HG02623 (cell line): ENCODE data around the gene USF1.
"Not testable (repeated sequence)": the region's sequence is repeated elsewhere in the genome, so short reads cannot be mapped to it uniquely, and the experiment has no call there.

ENCODE experiments used
- ATAC-seq: cut with Tn5 transposase; IDR thresholded peaks from one replicate; pipeline ENCODE4 v1.9.1; 2021; ENCODE audit warnings: moderate library complexity; ENCODE audit not compliant: unreplicated experiment

USF1 gene

GRCh38 chr1:161019751-161020495 is 25.9 kb downstream of the USF1 start:
- ATAC-seq, result no peak

- ATAC-seq, result not testable (repeated sequence)
Observed at GRCh38 chr1:161019111-161019660, 26.6 kb downstream of the USF1 start.

DNA sequence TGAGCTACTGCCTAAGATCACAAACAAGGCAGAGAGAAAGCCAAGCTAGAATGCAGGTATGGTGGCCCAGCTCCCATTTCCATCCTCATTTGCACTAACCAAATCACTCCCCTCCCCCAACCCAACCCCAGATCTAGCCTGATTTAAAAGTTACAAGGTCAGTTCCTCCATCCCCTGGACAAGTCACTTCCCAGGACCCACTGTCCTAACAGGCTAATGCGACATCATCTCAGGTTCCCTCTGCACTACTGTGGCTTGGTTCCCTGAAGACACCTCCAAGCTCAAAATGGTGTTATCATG is 27.2 kb downstream of the USF1 start:
- no peak for ATAC-seq

GRCh38 chr1:161017756-161018630 is 27.8 kb downstream of the USF1 start:
- ATAC-seq, result no peak

GRCh38 chr1:161017181-161017580 is 28.6 kb downstream of the USF1 start:
- not testable (repeated sequence) for ATAC-seq

DNA sequence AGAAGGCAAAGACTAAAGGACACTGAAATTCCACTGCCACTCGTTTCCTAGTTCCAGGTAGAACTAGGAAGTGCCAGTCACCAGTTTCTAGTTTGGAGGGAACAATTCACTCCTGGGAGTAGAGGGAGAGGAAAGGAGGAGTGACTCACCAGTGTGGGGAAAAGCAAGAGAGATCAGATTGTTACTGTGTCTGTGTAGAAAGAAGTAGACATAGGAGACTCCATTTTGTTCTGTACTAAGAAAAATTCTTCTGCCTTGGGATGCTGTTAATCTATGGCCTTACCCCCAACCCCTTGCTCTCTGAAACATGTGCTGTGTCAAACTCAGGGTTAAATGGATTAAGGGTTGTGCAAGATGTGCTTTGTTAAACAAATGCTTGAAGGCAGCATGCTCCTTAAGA is 29.1 kb downstream of the USF1 start:
- not testable (repeated sequence) for ATAC-seq

DNA sequence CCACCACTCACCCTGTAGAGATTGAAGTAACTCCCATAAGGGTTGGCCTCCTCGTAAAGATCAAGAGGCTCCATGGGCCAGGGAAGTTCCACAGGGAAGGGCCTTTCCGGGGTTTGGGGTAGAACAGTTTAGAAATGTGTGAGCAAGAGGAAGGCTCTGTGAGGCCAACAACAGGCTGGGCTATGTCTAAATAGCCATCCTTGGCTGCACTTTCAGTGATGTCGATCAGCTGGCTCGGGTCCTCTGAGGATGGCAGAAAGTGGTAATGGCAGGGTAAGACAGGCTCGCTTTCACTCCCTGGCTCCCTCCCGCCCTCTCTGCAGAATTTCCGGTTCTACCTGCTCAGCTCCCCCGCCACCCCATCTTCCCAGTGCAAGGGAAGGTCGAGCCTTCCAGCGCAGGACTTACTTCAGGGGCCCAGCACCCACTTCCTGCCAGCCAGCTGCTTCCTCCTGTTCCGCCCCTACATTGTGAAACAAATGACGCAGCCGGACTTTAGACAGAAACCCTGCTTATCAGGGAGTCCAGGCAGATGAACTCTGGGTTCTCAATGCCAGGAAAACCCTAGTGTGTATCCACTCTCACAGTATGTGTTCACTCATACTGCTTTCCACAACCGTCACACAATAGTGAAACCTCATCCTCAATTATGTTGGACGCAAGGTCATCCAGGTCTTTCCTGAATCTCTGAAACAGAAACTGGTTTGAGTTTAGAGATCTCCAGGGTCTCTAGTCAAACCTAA is 32.1 kb downstream of the USF1 start:
- peak; percentile 84 for ATAC-seq

DNA sequence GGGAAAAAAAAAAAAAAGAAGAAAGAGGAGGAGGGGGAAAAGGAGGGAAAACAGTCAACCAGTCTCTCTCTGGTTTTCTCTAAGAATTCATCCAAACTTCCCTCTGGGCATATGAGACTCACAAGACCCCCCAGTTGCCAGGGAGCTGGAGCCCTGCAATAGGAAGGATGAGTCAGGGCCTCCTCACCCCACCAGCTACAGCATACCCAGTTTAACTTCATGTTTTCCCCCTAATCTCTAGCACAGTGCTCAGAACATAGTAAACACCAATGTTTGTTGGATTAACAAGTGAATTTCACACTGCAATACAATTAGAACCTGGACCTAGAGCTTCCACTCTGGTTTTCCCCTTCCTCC is 32.7 kb downstream of the USF1 start:
- ATAC-seq, result no peak

DNA sequence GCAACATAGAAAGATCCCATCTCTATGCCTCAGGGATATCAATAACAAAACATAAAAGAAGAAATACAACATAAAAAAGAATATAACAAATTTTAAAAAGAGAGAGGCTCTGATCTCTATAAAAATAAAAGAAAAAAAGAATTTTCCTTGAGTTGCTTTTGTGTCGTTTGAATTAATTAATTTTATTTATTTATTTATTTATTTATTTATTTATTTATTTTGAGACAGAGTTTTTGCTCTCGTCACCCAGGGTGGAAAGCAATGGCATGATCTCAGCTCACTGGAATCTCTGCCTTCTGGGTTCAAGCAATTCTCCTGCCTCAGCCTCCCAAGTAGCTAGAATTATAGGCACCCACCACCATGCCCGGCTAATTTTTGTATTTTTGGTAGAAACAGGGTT is 33.4 kb downstream of the USF1 start:
- no peak for ATAC-seq

GRCh38 chr1:161009602-161010211 is 36.1 kb downstream of the USF1 start:
- ATAC-seq, result no peak

GRCh38 chr1:161008869-161009510 is 36.8 kb downstream of the USF1 start:
- ATAC-seq, result no peak

DNA sequence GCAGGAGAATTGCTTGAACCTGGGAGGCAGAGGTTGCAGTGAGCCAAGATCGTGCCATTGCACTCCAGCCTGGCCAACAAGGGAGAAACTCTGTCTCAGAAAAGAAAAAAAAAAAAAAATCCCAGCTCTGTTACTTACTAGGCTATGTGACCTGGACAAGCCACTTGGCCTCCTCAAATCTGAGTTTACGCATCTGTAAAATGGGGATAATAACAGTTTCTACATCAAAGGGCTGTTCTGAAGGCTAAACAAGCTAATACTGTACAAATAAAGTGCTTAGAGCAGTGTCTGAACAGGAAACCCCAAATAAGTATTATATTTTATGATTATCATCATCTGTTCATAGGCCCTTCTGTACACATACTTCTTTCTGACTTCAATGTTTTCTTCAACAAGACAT is 38.4 kb downstream of the USF1 start:
- ATAC-seq, result no peak

DNA sequence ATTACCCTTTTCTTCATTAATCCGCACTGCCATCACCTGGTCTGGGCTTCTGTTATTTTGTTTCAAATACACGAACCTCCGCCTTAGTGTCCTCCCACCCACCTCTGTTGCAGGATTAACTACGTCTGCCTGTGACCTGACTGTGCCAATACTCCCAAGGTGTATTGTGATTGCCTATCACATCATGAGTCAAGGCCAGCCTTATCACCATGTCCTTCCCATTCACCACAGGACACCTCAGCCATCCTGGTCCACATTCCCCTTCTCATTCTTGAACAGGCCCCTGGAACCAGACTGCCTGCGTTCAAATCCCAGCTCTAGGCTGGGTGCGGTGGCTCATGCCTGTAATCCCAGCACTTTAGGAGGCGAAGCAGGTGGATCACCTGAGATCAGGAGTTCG is 39.2 kb downstream of the USF1 start:
- ATAC-seq, result no peak

DNA sequence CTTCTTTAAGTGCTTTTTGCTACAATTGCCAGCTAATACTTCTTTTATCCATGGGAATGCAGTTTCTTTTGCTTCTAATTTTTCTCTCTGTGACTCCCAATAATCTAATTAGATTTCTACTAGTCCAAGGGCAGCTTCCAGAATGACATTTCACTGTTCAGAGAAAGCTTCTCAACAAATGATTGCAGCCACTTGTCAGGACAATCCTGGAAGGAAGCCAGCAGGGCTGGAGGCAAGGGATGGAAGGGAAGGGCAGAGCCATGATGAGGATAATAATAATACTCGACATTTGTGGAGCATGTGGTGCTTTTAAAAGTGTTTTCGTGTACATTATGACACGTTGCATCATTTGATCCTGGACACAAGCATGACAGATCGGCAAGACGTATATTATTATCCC is 44.3 kb downstream of the USF1 start:
- ATAC-seq, result no peak

DNA sequence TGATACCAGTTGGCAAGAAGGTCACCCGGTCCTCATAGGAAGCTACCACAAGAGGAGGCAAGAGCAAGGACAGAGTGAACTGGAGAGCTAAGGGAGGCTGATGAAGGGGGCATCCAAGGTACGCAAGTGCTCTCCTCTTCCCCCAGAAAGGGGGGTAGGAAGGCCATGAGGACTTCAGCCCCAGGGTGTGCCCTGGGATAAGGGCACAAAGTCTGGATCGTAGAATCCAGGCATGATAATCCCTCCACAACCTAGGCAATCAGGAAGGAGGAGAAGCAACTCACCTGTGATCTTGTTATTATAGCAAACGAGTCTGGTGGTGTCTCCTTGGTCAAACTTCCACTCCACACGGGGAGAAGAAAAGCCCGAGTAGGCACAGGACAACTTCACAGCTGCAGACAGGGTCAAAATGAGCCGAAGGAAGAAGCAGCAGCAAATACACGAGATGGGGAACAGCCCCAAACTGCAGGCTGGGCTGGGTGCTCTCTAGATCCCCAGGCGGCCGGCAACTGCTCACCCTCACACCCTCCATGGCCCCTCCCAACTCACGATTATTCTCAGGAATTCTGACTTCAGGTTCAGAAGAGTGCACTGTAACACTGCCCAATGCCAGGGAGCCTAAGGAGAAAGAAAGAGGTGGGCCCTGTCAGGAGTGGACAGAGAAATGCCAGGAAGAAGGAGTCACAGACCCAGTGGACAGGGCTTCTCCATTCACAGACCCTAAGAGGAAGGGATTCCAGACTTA is 44.9 kb downstream of the USF1 start:
- no peak for ATAC-seq

DNA sequence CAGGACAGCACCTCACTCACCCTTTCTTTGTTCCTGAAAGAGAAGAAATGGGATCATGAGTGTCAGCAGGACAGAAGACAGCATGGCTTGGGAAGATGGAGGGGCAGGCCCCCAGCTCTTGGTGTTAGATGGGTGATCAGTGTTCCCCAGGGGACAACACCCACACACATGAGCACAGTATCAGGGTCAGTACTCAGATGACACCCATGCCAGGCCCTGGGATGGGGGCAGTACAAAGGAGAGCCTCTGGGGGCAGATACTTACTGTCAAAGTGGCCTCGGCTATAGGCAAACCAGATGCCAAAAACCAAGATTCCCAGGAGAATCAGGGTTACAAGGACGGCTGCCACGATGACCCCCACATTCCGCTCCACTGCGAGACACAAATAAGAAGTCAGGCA is 46.4 kb downstream of the USF1 start:
- no peak for ATAC-seq

DNA sequence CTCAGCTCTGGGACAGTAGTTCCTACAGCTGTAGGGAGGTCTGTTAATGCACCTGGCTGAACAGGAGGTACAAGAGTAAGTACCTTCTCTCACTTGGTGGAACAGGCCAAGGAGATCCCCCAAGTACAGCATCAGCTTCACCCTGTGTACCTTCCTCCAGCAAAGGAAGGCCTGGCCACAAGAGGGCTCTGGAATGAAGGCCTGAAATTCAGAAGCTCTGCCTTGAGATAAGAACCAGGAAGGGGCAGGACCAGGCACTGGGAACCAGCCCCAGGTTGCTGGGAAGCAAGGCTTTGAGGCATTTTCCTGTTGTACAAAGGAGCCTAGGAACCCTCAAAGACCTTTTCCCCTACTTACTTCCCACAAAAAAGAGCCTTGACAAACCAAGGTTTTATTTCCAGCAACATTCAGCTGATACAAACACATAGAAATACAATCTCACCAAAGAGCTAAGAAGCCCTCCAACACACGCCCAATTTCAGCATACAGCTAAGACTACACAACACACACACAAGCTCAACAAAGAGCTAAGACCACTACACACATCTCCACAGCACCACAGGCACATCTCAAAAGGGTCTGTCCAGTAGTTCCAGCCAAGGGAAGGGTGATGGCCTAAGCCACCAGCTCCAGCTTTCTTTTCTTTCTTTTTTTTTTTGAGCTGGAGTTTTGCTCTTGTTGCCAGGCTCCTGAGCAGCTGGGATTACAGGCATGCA is 48.3 kb downstream of the USF1 start:
- no peak for ATAC-seq

DNA sequence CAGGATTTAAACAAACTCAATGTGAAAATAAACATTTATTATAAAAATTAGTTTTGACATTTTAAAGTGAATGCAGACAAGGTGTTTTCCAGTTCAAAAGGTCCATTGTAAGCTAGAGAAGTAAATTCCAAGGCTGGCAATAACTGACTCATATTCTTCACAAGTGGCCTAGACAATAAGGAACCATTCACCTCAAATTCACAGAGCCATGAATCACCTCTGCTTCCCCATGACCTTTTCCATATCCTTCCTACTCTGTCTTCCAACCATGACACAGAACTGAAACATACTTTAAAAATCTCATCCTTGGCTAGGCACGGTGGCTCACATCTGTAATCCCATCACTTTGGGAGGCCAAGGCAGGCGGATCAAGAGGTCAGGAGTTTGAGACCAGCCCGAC is 49.6 kb downstream of the USF1 start:
- ATAC-seq, result no peak

DNA sequence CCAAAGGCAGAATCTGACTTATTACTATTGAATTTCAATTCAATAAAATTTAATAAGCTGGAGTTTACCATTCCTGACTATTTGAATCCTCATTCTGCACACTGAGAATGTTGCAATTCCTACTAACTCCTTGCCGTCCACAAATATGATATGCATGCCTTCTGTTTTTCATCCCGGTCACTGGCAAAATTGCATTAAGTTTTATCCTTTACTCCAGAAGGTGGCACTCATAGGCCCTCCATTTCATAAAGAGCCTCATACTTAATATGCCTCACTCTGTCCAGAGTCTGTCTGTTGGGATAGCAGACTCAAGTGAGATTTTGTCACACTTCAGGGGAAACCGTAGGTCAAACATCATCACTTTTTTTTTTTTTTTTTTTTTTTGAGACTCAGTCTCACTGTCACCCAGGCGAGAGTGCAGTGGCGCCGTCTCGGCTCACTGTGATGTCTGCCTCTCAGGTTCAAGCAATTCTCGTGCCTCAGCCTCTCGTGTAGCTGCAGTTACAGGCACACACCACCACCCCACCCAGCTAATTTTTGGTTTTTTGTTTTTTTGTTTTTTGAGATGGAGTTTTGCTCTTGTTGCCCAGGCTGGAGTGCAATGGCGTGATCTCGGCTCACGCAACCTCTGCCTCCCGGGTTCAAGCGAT is 52.1 kb downstream of the USF1 start:
- no peak for ATAC-seq
